ENCODE data around the gene LNX1. TPM values are rescaled to one million over a fixed set of nuclear protein-coding genes. Genes with fewer than 3 reads are reported as not detected.
A peak's percentile ranks its signal among the peaks of the same experiment; 100 is the strongest.

Gene LNX1
- total and polyA plus RNA-seq, 9 of the 15 experiments (the other 6 are each of a cell fraction or from before 2014, with no cell fraction given), result 0.40 to 3.6 (median 2.2) TPM

DNA sequence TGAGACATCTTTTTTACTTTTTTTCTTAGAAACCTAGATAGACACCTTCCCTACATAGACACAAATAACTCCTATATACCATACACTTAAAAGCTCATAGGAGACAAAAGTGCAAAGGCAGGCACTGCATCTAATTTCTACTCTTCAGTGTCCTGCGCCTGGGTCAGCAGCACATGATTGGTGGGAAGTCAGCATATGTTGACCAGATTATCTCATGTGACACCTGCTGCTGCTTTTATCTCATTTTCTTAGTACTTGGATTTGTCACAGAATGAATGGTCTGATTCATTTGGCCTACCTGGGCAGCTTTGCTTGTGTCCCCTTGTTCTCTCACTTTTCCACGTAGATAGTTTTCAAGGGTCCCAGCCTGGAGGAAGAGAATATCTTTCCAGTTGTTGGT lies 24.9 kb upstream of the LNX1 start (continued):
- TF ChIP-seq CHD1 (IDR thresholded peaks at IDR 0.05; ENCODE audit: low read length), result no peak

- Histone ChIP-seq H3K9me1 (ENCODE audit: control insufficient read depth, insufficient read depth, low read length) (no peaks in the 10 kb centered on the region), H3K4me2 (ENCODE audit: insufficient read depth, low read length) (no peak overlapping the region), H3K36me3 (ENCODE audit: control insufficient read depth, insufficient read depth, low read length) (no peaks in the 10 kb centered on the region), H3K4me1 (replicated peaks in 1 of 2; ENCODE audit: control insufficient read depth in 2 of 2, insufficient read depth in 2 of 2, low read length in 2 of 2) (no peaks in the 10 kb centered on the region), H3K4me3 (no peak overlapping the region), H4K20me1 (replicated peaks; ENCODE audit: control insufficient read depth, insufficient read depth, low read length) (no peaks in the 10 kb centered on the region), H3K79me2 (ENCODE audit: control insufficient read depth, insufficient read depth, low read length) (no peaks in the 10 kb centered on the region), H3K9ac (ENCODE audit: insufficient read depth in 1 of 2, low read depth in 2 of 2, low read length in 2 of 2) (no peak overlapping the region), H3K9me3 (replicated peaks; ENCODE audit: control insufficient read depth, insufficient read depth, low read depth, low read length) (no peaks in the 10 kb centered on the region), H3K27ac (ENCODE audit: extremely low read depth, low read depth, low read length) (no peak overlapping the region), H2AFZ (ENCODE audit: low read depth, low read length) (no peak overlapping the region), H3K27me3 (ENCODE audit: control insufficient read depth in 2 of 2, insufficient read depth in 2 of 2, low read length in 2 of 2) (no peaks in the 10 kb centered on the region)
- TF ChIP-seq CTCF (IDR thresholded peaks at IDR 0.05 in 2 of 3, conservative IDR thresholded peaks at IDR 0.05 in 1 of 3; ENCODE audit: insufficient read depth in 2 of 3, low read depth in 1 of 3, low read length in 3 of 3) (peak; percentile 13 to 41 (median 37); a peak in 2 of 6 replicates), ARID4B (CRISPR knock-in tag; IDR thresholded peaks at IDR 0.05) (no peak), RAD21 (CRISPR knock-in tag; conservative IDR thresholded peaks at IDR 0.05 in 1 of 2, IDR thresholded peaks at IDR 0.05 in 1 of 2) (peak; percentile 25 to 57)
- intact Hi-C loops (cut with micrococcal nuclease) (loop anchor here (5.0 kb wide), 1 partner anchor 417 kb away; no protein-coding TSS in a partner anchor), in situ Hi-C loops (cut with MboI) (no loop called here)
- ATAC-seq, result peak; percentile 81
- ChIA-PET CTCF (ENCODE audit: low intra/inter-chr PET ratio) (no interaction called here), POLR2A (no interaction called here)
- no TSS peak for BruUV-seq (replicated peaks)
- peak in 1 of 4 experiments; percentile 15 for DNase-seq (ENCODE audit: extremely low read depth in 1 of 4, low spot score in 3 of 4)
- 0% methylated on average over 3 of the region's 3 CpGs for WGBS (ENCODE audit: insufficient coverage, low coverage, missing lambda C conversion rate)
- FAIRE-seq, result peak; percentile 71
Observed at GRCh38 chr4:53614591-53614990, 23.3 kb upstream of the LNX1 start.
